Measurements from ENCODE around the gene UBFD1. TPM values are rescaled to one million over a fixed set of nuclear protein-coding genes. Genes with fewer than 3 reads are reported as not detected.
A peak's percentile ranks its signal among the peaks of the same experiment; 100 is the strongest.
"Not testable (repeated sequence)": the region's sequence is repeated elsewhere in the genome, so short reads cannot be mapped to it uniquely, and the experiment has no call there.

Gene UBFD1
- total RNA-seq, 1 donor = 32.6 TPM

GRCh38 chr16:23595951-23596720 lies 38.6 kb downstream of the UBFD1 start, which contains the start of gene NDUFAB1:
NDUFAB1 (minus strand) TSS chr16:23596316; CDS start chr16:23596290, 26 bp downstream.
- Histone ChIP-seq H3K27me3 (ENCODE audit: insufficient read depth, low read length) (no peaks in the 10 kb centered on the region), H3K4me3 (ENCODE audit: low read length) (peak within 1 kb of the TSS; percentile 87), H3K4me1 (ENCODE audit: insufficient read depth, low read length) (peaks cover 22% of the 10 kb centered on the region), H3K9me3 (ENCODE audit: low read depth, low read length) (no peaks in the 10 kb centered on the region)

- Histone ChIP-seq H3K27me3 (ENCODE audit: insufficient read depth, low read length) (no peaks in the 10 kb centered on the region), H3K4me1 (ENCODE audit: insufficient read depth, low read length) (peaks cover 22% of the 10 kb centered on the region), H3K4me3 (ENCODE audit: low read length) (no peak overlapping the region), H3K9me3 (ENCODE audit: low read depth, low read length) (no peaks in the 10 kb centered on the region)
Measured at GRCh38 chr16:23597003-23597756, 39.7 kb downstream of the UBFD1 start.

- H3K9me3 ChIP-seq (ENCODE audit: low read depth, low read length) = no peaks in the 10 kb centered on the region
- no peak overlapping the region for H3K4me3 ChIP-seq (ENCODE audit: low read length)
- H3K27me3 ChIP-seq (ENCODE audit: insufficient read depth, low read length) = no peaks in the 10 kb centered on the region
- no peaks in the 10 kb centered on the region for H3K4me1 ChIP-seq (ENCODE audit: insufficient read depth, low read length)
Measured at GRCh38 chr16:23607726-23608125, 50.2 kb downstream of the UBFD1 start.

DNA sequence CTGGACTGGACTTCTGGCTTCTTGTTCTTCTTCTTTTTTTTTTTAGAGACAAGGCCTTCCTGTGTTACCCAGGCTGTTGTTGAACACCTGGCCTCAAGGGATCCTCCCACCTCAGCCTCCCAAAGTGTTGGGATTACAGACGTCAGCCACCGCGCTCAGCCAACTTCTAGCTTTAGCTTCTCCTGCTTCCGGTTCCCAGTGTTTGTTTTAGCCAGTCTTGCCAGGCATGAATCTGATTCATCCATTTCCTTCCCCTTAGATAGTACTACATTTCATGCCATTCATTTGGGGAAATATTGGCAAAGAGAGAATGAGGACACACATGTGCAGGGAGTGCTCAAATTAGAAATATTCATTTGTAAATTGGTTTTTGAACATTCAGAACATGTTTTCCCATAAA lies 50.7 kb downstream of the UBFD1 start:
- no peaks in the 10 kb centered on the region for H3K9me3 ChIP-seq (ENCODE audit: low read depth, low read length)
- no peaks in the 10 kb centered on the region for H3K27me3 ChIP-seq (ENCODE audit: insufficient read depth, low read length)
- no peaks in the 10 kb centered on the region for H3K4me1 ChIP-seq (ENCODE audit: insufficient read depth, low read length)
- no peak overlapping the region for H3K4me3 ChIP-seq (ENCODE audit: low read length)

- Histone ChIP-seq H3K4me3 (ENCODE audit: low read length) (no peak overlapping the region), H3K4me1 (ENCODE audit: insufficient read depth, low read length) (no peaks in the 10 kb centered on the region), H3K9me3 (ENCODE audit: low read depth, low read length) (no peaks in the 10 kb centered on the region), H3K27me3 (ENCODE audit: insufficient read depth, low read length) (no peaks in the 10 kb centered on the region)
Measured at GRCh38 chr16:23609929-23610328, 52.4 kb downstream of the UBFD1 start.

GRCh38 chr16:23610905-23611304 lies 53.4 kb downstream of the UBFD1 start:
- not testable (repeated sequence) for H3K9me3 ChIP-seq (ENCODE audit: low read depth, low read length); H3K4me3 ChIP-seq (ENCODE audit: low read length); H3K4me1 ChIP-seq (ENCODE audit: insufficient read depth, low read length); H3K27me3 ChIP-seq (ENCODE audit: insufficient read depth, low read length)

DNA sequence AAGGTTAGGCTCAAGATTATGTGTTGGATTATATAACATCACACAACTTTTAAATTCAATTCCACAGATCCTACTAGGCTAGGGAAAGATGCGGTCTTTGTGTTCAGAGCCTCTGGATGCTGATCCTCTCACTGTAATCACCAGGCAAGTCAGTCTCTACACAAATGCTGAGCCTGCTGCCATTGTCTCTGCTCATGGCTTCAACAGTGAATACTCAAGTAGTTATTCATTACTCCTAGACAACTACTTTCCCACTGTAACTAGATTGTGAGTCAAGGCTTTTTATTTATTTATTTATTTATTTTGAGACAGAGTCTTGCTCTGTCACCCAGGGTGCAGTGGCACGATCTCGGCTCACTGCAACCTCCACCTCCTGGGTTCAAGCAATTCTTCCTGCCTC lies 54.4 kb downstream of the UBFD1 start:
- no peak overlapping the region for H3K4me3 ChIP-seq (ENCODE audit: low read length)
- no peaks in the 10 kb centered on the region for H3K27me3 ChIP-seq (ENCODE audit: insufficient read depth, low read length)
- H3K9me3 ChIP-seq (ENCODE audit: low read depth, low read length) = no peaks in the 10 kb centered on the region
- H3K4me1 ChIP-seq (ENCODE audit: insufficient read depth, low read length) = no peaks in the 10 kb centered on the region

DNA sequence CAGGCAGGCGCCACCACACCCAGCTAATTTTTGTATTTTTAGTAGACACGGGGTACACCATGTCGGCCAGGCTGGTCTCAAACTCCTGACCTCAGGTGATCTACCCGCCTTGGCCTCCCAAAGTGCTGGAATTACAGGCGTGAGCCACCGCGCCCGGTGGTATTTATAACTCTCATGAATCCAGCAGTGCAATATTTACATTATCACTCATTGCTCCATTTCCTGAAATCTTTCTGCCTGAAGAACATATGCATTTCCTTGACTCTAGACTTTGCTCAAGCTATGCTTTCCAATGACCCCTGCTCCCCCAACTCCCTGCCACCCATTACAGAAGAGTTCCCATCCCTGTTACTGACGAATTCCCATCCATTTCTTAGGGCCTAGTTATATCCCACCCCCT lies 58.3 kb downstream of the UBFD1 start:
- Histone ChIP-seq H3K4me3 (ENCODE audit: low read length) (no peak overlapping the region), H3K9me3 (ENCODE audit: low read depth, low read length) (no peaks in the 10 kb centered on the region), H3K4me1 (ENCODE audit: insufficient read depth, low read length) (no peaks in the 10 kb centered on the region), H3K27me3 (ENCODE audit: insufficient read depth, low read length) (no peaks in the 10 kb centered on the region)

Other genes with a start within 250 kb of the UBFD1 start
- 8.0 TPM for gene COG7, start 104.5 kb upstream of the UBFD1 start, total RNA-seq
- gene GGA2, start 47.2 kb upstream of the UBFD1 start, total RNA-seq = 103 TPM
- 9.1 TPM for gene EARS2, start 377 bp upstream of the UBFD1 start, total RNA-seq
- gene NDUFAB1, start 38.6 kb downstream of the UBFD1 start, total RNA-seq = 22.7 TPM
- 10.2 TPM for gene PALB2, start 83.6 kb downstream of the UBFD1 start, total RNA-seq
- 45.1 TPM for gene DCTN5, start 83.7 kb downstream of the UBFD1 start, total RNA-seq
- 0.84 TPM for gene PLK1, start 121.2 kb downstream of the UBFD1 start, total RNA-seq
- gene ERN2, start 155.5 kb downstream of the UBFD1 start, total RNA-seq = not detected
- gene CHP2, start 197.3 kb downstream of the UBFD1 start, total RNA-seq = 0.10 TPM

Data from mononuclear cell (primary cell).